HCT116 (cell line): Measurements from ENCODE around the gene TMOD3.

ENCODE experiments used
- ELF1 ChIP-seq: IDR thresholded peaks from 2 replicates; pipeline ENCODE4 v1.6.1; 2012; ENCODE audit warnings: low read depth, borderline replicate concordance
- EZH2 ChIP-seq: fragments of 200-600 bp; sonication (generic); IDR thresholded peaks from 2 replicates; pipeline ENCODE4 v1.6.1; 2017; ENCODE audit warnings: antibody characterized with exemption, mixed run types
- POLR2A ChIP-seq: IDR thresholded peaks from 2 replicates; pipeline ENCODE4 v1.7.0; 2011; ENCODE audit warnings: borderline replicate concordance; ENCODE audit not compliant: insufficient read depth, insufficient read length; ENCODE audit errors: extremely low read depth
- POLR2AphosphoS5 ChIP-seq: IDR thresholded peaks from 2 replicates; pipeline ENCODE4 v1.6.1; 2011; ENCODE audit warnings: mild to moderate bottlenecking, low read depth, low read length, moderate library complexity
- RAD21 ChIP-seq: IDR thresholded peaks from 2 replicates; pipeline ENCODE4 v1.6.1; 2012; ENCODE audit warnings: low read depth, mild to moderate bottlenecking
- YY1 ChIP-seq: IDR thresholded peaks from 2 replicates; pipeline ENCODE4 v1.6.1; 2011; ENCODE audit warnings: low read length, low read depth, moderate library complexity, mild to moderate bottlenecking; ENCODE audit not compliant: insufficient replicate concordance; ENCODE audit errors: extremely low read depth
- ZFX ChIP-seq: fragments of 450-650 bp; IDR thresholded peaks from 2 replicates; pipeline ENCODE4 v1.6.1; 2017
- TF ChIP-seq, protein P1 (sequence below), 3 experiments: fragments of 200-600 bp in 1 of 3; sonication (generic) in 1 of 3; IDR thresholded peaks in 2 of 3; conservative IDR thresholded peaks in 1 of 3; 2 replicates each; pipeline ENCODE4 v1.5.1; 2012 to 2017; ENCODE audit warnings: low read depth in 2 of 3, low read length in 2 of 3, antibody characterized with exemption in 1 of 3, borderline replicate concordance in 1 of 3, control low read depth in 1 of 3, mild to moderate bottlenecking in 1 of 3, mixed read lengths in 1 of 3, mixed run types in 1 of 3, moderate library complexity in 1 of 3; ENCODE audit not compliant: insufficient read depth in 1 of 3
- TF ChIP-seq, protein P2 (sequence below): IDR thresholded peaks from 2 replicates; pipeline ENCODE4 v1.6.1; 2011; ENCODE audit warnings: mild to moderate bottlenecking, low read length, moderate library complexity; ENCODE audit not compliant: insufficient replicate concordance; ENCODE audit errors: extremely low read depth
- TF ChIP-seq, protein P3 (sequence below): IDR thresholded peaks from 2 replicates; pipeline ENCODE4 v1.6.1; 2012

DNA sequence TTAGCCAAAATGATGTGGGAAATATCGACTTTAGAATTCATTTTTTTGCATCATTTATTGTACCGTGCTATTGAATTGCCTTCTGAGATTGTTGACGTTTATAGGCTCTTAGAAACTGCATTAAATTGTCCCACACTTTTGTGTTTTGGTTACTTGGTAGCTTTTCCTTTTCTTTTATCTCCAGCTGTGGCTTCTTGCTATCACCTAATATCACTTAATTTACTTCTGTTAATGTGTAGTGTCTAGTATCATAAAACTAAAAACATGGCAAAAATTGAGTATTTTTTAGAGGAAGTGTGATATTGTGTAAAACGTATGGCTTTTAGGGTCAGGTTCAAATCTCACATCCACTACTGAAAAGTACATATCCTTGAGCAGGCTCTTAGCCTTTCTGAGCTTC lies 11.2 kb downstream of the TMOD3 start:
- no peak for TF ChIP-seq POLR2AphosphoS5
- no peak for TF ChIP-seq YY1
- no peak for TF ChIP-seq POLR2A
- TF ChIP-seq, protein P1, sequence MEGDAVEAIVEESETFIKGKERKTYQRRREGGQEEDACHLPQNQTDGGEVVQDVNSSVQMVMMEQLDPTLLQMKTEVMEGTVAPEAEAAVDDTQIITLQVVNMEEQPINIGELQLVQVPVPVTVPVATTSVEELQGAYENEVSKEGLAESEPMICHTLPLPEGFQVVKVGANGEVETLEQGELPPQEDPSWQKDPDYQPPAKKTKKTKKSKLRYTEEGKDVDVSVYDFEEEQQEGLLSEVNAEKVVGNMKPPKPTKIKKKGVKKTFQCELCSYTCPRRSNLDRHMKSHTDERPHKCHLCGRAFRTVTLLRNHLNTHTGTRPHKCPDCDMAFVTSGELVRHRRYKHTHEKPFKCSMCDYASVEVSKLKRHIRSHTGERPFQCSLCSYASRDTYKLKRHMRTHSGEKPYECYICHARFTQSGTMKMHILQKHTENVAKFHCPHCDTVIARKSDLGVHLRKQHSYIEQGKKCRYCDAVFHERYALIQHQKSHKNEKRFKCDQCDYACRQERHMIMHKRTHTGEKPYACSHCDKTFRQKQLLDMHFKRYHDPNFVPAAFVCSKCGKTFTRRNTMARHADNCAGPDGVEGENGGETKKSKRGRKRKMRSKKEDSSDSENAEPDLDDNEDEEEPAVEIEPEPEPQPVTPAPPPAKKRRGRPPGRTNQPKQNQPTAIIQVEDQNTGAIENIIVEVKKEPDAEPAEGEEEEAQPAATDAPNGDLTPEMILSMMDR (IDR thresholded peaks at IDR 0.05 in 2 of 3, conservative IDR thresholded peaks at IDR 0.05 in 1 of 3; ENCODE audit: borderline replicate concordance in 1 of 3, insufficient read depth in 1 of 3, low read depth in 2 of 3, low read length in 2 of 3), result no peak
- no peak for TF ChIP-seq ZFX
- TF ChIP-seq, protein P2, sequence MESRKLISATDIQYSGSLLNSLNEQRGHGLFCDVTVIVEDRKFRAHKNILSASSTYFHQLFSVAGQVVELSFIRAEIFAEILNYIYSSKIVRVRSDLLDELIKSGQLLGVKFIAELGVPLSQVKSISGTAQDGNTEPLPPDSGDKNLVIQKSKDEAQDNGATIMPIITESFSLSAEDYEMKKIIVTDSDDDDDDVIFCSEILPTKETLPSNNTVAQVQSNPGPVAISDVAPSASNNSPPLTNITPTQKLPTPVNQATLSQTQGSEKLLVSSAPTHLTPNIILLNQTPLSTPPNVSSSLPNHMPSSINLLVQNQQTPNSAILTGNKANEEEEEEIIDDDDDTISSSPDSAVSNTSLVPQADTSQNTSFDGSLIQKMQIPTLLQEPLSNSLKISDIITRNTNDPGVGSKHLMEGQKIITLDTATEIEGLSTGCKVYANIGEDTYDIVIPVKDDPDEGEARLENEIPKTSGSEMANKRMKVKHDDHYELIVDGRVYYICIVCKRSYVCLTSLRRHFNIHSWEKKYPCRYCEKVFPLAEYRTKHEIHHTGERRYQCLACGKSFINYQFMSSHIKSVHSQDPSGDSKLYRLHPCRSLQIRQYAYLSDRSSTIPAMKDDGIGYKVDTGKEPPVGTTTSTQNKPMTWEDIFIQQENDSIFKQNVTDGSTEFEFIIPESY, result no peak
- TF ChIP-seq EZH2, result no peak
- TF ChIP-seq, protein P3, sequence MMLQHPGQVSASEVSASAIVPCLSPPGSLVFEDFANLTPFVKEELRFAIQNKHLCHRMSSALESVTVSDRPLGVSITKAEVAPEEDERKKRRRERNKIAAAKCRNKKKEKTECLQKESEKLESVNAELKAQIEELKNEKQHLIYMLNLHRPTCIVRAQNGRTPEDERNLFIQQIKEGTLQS, result no peak
- no peak for TF ChIP-seq RAD21
- TF ChIP-seq ELF1, result no peak
